Measurements from ENCODE around the gene EEF1AKMT3. TPM values are rescaled to one million over a fixed set of nuclear protein-coding genes. Genes with fewer than 3 reads are reported as not detected.

The EEF1AKMT3 gene
- total and polyA plus RNA-seq, 8 donors = 3.3 to 61.4 (median 9.2) TPM

DNA sequence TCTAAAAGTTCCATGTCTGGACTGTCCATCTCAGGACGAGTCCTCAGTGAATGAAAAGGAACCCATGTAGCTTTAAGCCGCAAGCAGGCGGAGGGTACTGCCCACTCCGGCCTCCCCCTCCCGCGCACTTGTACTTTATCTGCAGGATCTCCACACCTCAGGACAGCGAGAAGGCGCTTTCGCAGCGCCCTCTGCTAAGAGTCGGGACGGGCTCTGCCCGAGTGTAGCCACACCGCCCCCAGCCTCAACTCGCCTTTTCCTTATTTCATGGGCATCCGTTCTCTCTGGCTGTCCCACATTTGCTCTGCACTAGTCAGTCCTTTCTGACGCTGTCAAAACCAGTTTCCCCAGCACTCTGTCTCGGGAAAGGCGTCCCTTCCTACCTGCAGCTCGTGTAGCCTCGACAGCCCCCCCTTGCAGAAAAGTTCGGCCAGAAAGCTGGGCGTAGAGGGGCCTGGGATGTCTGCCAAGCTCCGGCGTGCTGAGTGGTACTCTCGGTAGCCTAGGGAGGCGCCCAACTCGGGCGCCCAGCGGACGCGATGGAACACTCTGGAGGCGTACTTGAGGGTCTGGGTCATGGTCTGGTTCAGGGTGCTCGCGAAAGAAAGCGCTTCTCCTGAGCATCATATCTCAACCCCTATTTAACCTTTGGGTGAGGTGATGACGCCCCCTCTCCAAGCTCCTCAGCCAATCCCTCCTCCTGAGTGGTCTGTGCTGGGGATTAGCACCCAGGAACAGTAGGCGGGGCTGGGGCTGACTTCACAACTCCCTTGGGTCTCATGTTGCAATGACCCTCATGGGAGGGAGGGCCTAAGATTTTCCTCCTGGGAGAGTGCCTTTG, 5.7 kb upstream of the EEF1AKMT3 start, which contains the start of gene CYP27B1:
TSS of gene CYP27B1 (minus strand) at position 615 of the 841 bp plus-strand sequence. CDS start at position 578, 37 bp downstream.
- Histone ChIP-seq H3K27ac (peak within 1 kb of the TSS in 1 of 5 donors; percentile 22), H3K27me3 (peaks cover 10 to 60% (median 39%) of the 10 kb centered on the region in 3 donors), H3K4me1 (peaks cover 35 to 47% (median 44%) of the 10 kb centered on the region in 4 donors), H3K36me3 (peaks cover 0 to 26% (median 23%) of the 10 kb centered on the region in 4 donors), H3K4me3 (peak within 1 kb of the TSS; percentile 42 to 65 (median 45)), H3K9me3 (no peaks in the 10 kb centered on the region)
- intact Hi-C loops (cut with DNase I; ENCODE audit: low total_unique reads) = no loop called here
- peak in 1 of 2 donors; percentile 52 for DNase-seq
- WGBS, 5 donors = 3 to 8% (median 5%) methylated on average over 27 to 38 of the region's 38 CpGs
- TF ChIP-seq POLR2AphosphoS5 (IDR thresholded peaks at IDR 0.05) (no peak), POLR2A (IDR thresholded peaks at IDR 0.05) (no peak), EP300 (IDR thresholded peaks at IDR 0.05) (no peak)
- TF ChIP-seq, protein P1, sequence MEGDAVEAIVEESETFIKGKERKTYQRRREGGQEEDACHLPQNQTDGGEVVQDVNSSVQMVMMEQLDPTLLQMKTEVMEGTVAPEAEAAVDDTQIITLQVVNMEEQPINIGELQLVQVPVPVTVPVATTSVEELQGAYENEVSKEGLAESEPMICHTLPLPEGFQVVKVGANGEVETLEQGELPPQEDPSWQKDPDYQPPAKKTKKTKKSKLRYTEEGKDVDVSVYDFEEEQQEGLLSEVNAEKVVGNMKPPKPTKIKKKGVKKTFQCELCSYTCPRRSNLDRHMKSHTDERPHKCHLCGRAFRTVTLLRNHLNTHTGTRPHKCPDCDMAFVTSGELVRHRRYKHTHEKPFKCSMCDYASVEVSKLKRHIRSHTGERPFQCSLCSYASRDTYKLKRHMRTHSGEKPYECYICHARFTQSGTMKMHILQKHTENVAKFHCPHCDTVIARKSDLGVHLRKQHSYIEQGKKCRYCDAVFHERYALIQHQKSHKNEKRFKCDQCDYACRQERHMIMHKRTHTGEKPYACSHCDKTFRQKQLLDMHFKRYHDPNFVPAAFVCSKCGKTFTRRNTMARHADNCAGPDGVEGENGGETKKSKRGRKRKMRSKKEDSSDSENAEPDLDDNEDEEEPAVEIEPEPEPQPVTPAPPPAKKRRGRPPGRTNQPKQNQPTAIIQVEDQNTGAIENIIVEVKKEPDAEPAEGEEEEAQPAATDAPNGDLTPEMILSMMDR (IDR thresholded peaks at IDR 0.05) = no peak

DNA sequence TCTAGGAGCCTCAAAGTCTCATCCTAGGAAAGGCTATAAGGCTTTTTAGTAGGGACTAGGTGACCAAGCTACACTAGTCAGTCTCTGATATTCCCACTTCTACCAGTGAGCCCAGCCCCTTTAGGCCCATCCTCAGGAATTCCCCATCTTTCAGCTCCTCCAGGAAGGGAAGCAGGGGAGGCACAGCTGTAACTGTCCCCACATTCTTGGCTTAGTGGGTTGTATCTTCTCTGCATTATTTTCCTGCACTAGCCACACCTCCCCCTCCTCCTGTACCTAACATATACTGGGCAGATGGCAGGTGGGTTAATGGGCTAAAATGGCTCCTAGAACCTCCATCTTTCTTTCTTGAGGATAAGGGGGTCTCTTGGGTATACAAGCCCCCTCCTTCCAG, 5.1 kb upstream of the EEF1AKMT3 start:
- no peak for TF ChIP-seq POLR2AphosphoS5 (IDR thresholded peaks at IDR 0.05)
- no peak for TF ChIP-seq EP300 (IDR thresholded peaks at IDR 0.05)
- TF ChIP-seq POLR2A (IDR thresholded peaks at IDR 0.05) = no peak
- TF ChIP-seq, protein P1 (IDR thresholded peaks at IDR 0.05) = no peak
- Histone ChIP-seq H3K4me1 (peaks cover 35 to 47% (median 45%) of the 10 kb centered on the region in 4 donors), H3K27ac (no peak overlapping the region), H3K27me3 (peaks cover 10 to 54% (median 39%) of the 10 kb centered on the region in 3 donors), H3K36me3 (peaks cover 0 to 26% (median 23%) of the 10 kb centered on the region in 4 donors), H3K4me3 (no peak overlapping the region), H3K9me3 (no peaks in the 10 kb centered on the region)
- intact Hi-C loops (cut with DNase I; ENCODE audit: low total_unique reads) = no loop called here
- DNase-seq = no peak

DNA sequence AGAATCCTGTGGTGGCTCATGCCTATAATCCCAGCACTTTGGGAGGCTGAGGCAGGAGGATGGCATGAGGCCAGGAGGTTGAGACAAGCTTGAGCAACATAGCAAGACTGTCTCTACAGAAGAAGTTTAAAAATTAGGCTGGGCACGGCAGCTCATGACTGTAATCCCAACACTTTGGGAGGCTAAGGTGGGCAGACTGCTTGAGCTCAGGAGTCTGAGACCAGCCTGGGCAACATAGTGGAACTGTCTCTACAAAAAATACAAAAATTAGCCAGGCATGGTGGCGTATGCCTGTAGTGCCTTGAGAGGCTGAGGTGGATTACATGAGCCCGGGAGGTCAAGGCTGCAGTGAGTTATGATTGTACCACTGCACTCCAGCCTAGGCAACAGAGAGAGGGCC, 4.5 kb upstream of the EEF1AKMT3 start:
- intact Hi-C loops (cut with DNase I; ENCODE audit: low total_unique reads) = no loop called here
- Histone ChIP-seq H3K9me3 (no peaks in the 10 kb centered on the region), H3K36me3 (peaks cover 0 to 26% (median 23%) of the 10 kb centered on the region in 4 donors), H3K4me3 (no peak overlapping the region), H3K27ac (no peak overlapping the region), H3K27me3 (peaks cover 10 to 48% (median 39%) of the 10 kb centered on the region in 3 donors), H3K4me1 (peaks cover 35 to 49% (median 48%) of the 10 kb centered on the region in 4 donors)
- 94 to 95% (median 95%) methylated on average over 3 of the region's 3 CpGs for WGBS, 5 donors
- peak in 1 of 2 donors; percentile 1 for DNase-seq
- TF ChIP-seq, protein P1 (IDR thresholded peaks at IDR 0.05) = no peak
- TF ChIP-seq POLR2AphosphoS5 (IDR thresholded peaks at IDR 0.05) (no peak), POLR2A (IDR thresholded peaks at IDR 0.05) (no peak)

DNA sequence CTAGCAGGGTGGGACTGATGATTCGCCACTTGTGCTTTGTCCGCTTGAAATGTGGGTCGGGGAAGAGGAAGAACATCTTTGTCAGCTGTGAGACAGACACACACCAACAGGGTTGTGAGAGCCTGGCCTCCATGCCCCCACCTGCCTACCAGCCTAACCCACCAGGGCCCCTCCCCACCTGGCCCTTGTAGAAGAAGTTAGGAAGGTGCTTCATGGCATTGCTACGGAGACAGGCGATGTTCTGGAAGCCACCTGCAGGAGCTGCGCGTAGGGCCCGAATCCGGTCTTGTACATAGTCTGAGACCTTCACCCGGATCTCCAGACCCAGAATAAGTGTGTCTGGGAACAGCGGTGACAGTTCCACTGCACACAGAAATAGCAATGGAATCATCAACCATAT, 2.8 kb upstream of the EEF1AKMT3 start:
- Histone ChIP-seq H3K27ac (no peak overlapping the region), H3K27me3 (peaks cover 10 to 31% (median 31%) of the 10 kb centered on the region in 3 donors), H3K4me1 (peaks cover 41 to 53% (median 52%) of the 10 kb centered on the region in 4 donors), H3K4me3 (no peak overlapping the region), H3K9me3 (no peaks in the 10 kb centered on the region), H3K36me3 (peaks cover 0 to 30% (median 23%) of the 10 kb centered on the region in 4 donors)
- 94 to 98% (median 97%) methylated on average over 10 to 11 of the region's 11 CpGs for WGBS, 5 donors
- intact Hi-C loops (cut with DNase I; ENCODE audit: low total_unique reads) = no loop called here
- TF ChIP-seq EP300 (IDR thresholded peaks at IDR 0.05) (no peak), POLR2A (IDR thresholded peaks at IDR 0.05) (no peak)
- peak in 1 of 2 donors; percentile 9 for DNase-seq

All from stomach (tissue), 9 donors.